ENCODE results near the gene MAOA. TPM values are rescaled to one million over a fixed set of nuclear protein-coding genes. Genes with fewer than 3 reads are reported as not detected.

Gene MAOA
- total and polyA plus RNA-seq, 2 donors (not counting 1 experiment from before 2014, with no cell fraction given) = 0.05 TPM; not detected in 1

GRCh38 chrX:43699475-43699874 lies 43.4 kb downstream of the MAOA start:
- no peaks in the 10 kb centered on the region for H3K4me1 Mint-ChIP-seq

GRCh38 chrX:43702079-43702524 lies 46.0 kb downstream of the MAOA start:
- no peak overlapping the region for H3K4me3 ChIP-seq (ENCODE audit: control extremely low read depth in 1 of 5, extremely low read depth in 1 of 5, insufficient read depth in 1 of 5, low read depth in 2 of 5, low read length in 4 of 5)
- H3K4me1 Mint-ChIP-seq = no peaks in the 10 kb centered on the region
- ATAC-seq (ENCODE audit: low read depth) (no peak), DNase-seq (no peak)
- H3K27ac Mint-ChIP-seq = no peak overlapping the region
- H3K4me2 ChIP-seq (replicated peaks; ENCODE audit: low read depth, low read length, poor library complexity, severe bottlenecking) = no peak overlapping the region
- no peak overlapping the region for H3K9ac ChIP-seq (ENCODE audit: low read length)
- intact Hi-C loops (cut with micrococcal nuclease) = no loop called here
- H3K4me1 ChIP-seq (ENCODE audit: control insufficient read depth in 2 of 2, insufficient read depth in 2 of 2, low read length in 2 of 2) = no peaks in the 10 kb centered on the region
- H3K36me3 ChIP-seq (replicated peaks in 1 of 2; ENCODE audit: control extremely low read depth in 1 of 2, control insufficient read depth in 1 of 2, extremely low read depth in 1 of 2, insufficient read depth in 2 of 2, low read length in 1 of 2) = no peaks in the 10 kb centered on the region
- no peaks in the 10 kb centered on the region for H4K20me1 ChIP-seq (ENCODE audit: control insufficient read depth, insufficient read depth, low read length, poor library complexity, severe bottlenecking)
- no peak for TF ChIP-seq CTCF (IDR thresholded peaks at IDR 0.05)
- no peak for TF ChIP-seq EZH2 (IDR thresholded peaks at IDR 0.05; ENCODE audit: borderline replicate concordance, insufficient read depth, low read depth, low read length, poor library complexity, severe bottlenecking)
- no CpG with 5 or more reads among the region's 2 CpGs for WGBS (ENCODE audit: insufficient coverage)
- H3K9me3 Mint-ChIP-seq (ENCODE audit: insufficient read depth) = no peaks in the 10 kb centered on the region
- H3K27ac ChIP-seq (ENCODE audit: low read length in 2 of 2) = no peak overlapping the region
- no peaks in the 10 kb centered on the region for H3K79me2 ChIP-seq (ENCODE audit: control insufficient read depth, insufficient read depth, low read length)
- no peaks in the 10 kb centered on the region for H3K27me3 Mint-ChIP-seq
- H3K9me3 ChIP-seq (ENCODE audit: control extremely low read depth in 1 of 3, control insufficient read depth in 2 of 3, insufficient read depth in 1 of 3, low read length in 2 of 3) = no peaks in the 10 kb centered on the region
- POLR2A ChIA-PET = no interaction called here
- no peaks in the 10 kb centered on the region for H3K27me3 ChIP-seq (replicated peaks in 1 of 4; ENCODE audit: control extremely low read depth in 1 of 4, control insufficient read depth in 3 of 4, insufficient read depth in 4 of 4, low read length in 3 of 4)
- H3K4me3 Mint-ChIP-seq = no peak overlapping the region
- H2AFZ ChIP-seq (ENCODE audit: insufficient read depth, low read depth, low read length, poor library complexity, severe bottlenecking) = no peak overlapping the region
- CTCF ChIA-PET = no interaction called here

More at GRCh38 chrX:43699475-43699874, 43.4 kb downstream of the MAOA start:
- Histone ChIP-seq H3K27ac (ENCODE audit: low read length in 2 of 2) (no peak overlapping the region), H3K27me3 (replicated peaks in 1 of 4; ENCODE audit: control extremely low read depth in 1 of 4, control insufficient read depth in 3 of 4, insufficient read depth in 4 of 4, low read length in 3 of 4) (no peaks in the 10 kb centered on the region), H3K4me2 (replicated peaks; ENCODE audit: low read depth, low read length, poor library complexity, severe bottlenecking) (no peak overlapping the region), H3K79me2 (ENCODE audit: control insufficient read depth, insufficient read depth, low read length) (no peaks in the 10 kb centered on the region), H3K4me3 (ENCODE audit: control extremely low read depth in 1 of 5, extremely low read depth in 1 of 5, insufficient read depth in 1 of 5, low read depth in 2 of 5, low read length in 4 of 5) (no peak overlapping the region), H3K9ac (ENCODE audit: low read length) (no peak overlapping the region), H3K4me1 (ENCODE audit: control insufficient read depth in 2 of 2, insufficient read depth in 2 of 2, low read length in 2 of 2) (no peaks in the 10 kb centered on the region), H2AFZ (ENCODE audit: insufficient read depth, low read depth, low read length, poor library complexity, severe bottlenecking) (no peak overlapping the region), H4K20me1 (ENCODE audit: control insufficient read depth, insufficient read depth, low read length, poor library complexity, severe bottlenecking) (no peaks in the 10 kb centered on the region), H3K36me3 (replicated peaks in 1 of 2; ENCODE audit: control extremely low read depth in 1 of 2, control insufficient read depth in 1 of 2, extremely low read depth in 1 of 2, insufficient read depth in 2 of 2, low read length in 1 of 2) (no peaks in the 10 kb centered on the region), H3K9me3 (ENCODE audit: control extremely low read depth in 1 of 3, control insufficient read depth in 2 of 3, insufficient read depth in 1 of 3, low read length in 2 of 3) (no peaks in the 10 kb centered on the region)
- ATAC-seq (ENCODE audit: low read depth) (no peak), DNase-seq (no peak)
- intact Hi-C loops (cut with micrococcal nuclease) = no loop called here
- H3K9me3 Mint-ChIP-seq (ENCODE audit: insufficient read depth) = no peaks in the 10 kb centered on the region
- TF ChIP-seq EZH2 (IDR thresholded peaks at IDR 0.05; ENCODE audit: borderline replicate concordance, insufficient read depth, low read depth, low read length, poor library complexity, severe bottlenecking) = no peak
- no peak for TF ChIP-seq CTCF (IDR thresholded peaks at IDR 0.05)
- ChIA-PET POLR2A (no interaction called here), CTCF (no interaction called here)
- H3K4me3 Mint-ChIP-seq = no peak overlapping the region
- H3K27me3 Mint-ChIP-seq = no peaks in the 10 kb centered on the region
- H3K27ac Mint-ChIP-seq = no peak overlapping the region
- no CpG with 5 or more reads among the region's 3 CpGs for WGBS (ENCODE audit: insufficient coverage)
